Measurements from ENCODE around the gene ZC3H6.

- TF ChIP-seq CTCF (IDR thresholded peaks at IDR 0.05) (no peak), USF2 (CRISPR knock-in tag; IDR thresholded peaks at IDR 0.05) (no peak), ATF2 (CRISPR knock-in tag; IDR thresholded peaks at IDR 0.05; ENCODE audit: borderline replicate concordance, low read depth) (no peak), ZNF138 (CRISPR knock-in tag; conservative IDR thresholded peaks at IDR 0.05) (no peak), FOXP4 (CRISPR knock-in tag; IDR thresholded peaks at IDR 0.05) (no peak), ETV6 (CRISPR knock-in tag; IDR thresholded peaks at IDR 0.05) (no peak), E2F5 (CRISPR knock-in tag; IDR thresholded peaks at IDR 0.05) (no peak), FOXJ3 (CRISPR knock-in tag; IDR thresholded peaks at IDR 0.05; ENCODE audit: borderline replicate concordance) (no peak), CREB1 (CRISPR knock-in tag; IDR thresholded peaks at IDR 0.05) (no peak), SP1 (CRISPR knock-in tag; conservative IDR thresholded peaks at IDR 0.05) (no peak), SMAD3 (CRISPR knock-in tag; IDR thresholded peaks at IDR 0.05; ENCODE audit: borderline replicate concordance) (no peak)
Measured at GRCh38 chr2:112301973-112302372, 26.6 kb downstream of the ZC3H6 start.

All from WTC11 (cell line).